Activated CD4-positive, alpha-beta T cell treated with anti-CD3 and anti-CD28 coated beads, Interleukin-2, Interleukin-4, amounts not matched to agents 100 ng/mL and 50 ng/mL, durations not matched to agents 16 hours and 8 hours (primary cell): ENCODE results near the gene KRTAP5-8.
A peak's percentile ranks its signal among the peaks of the same experiment; 100 is the strongest.
"Not testable (repeated sequence)": the region's sequence is repeated elsewhere in the genome, so short reads cannot be mapped to it uniquely, and the experiment has no call there.

Source experiments
- DNase-seq: peaks from one replicate; pipeline ENCODE4 v3.0.0-alpha.2; 2020; ENCODE audit warnings: low spot score

KRTAP5-8 gene, protein sequence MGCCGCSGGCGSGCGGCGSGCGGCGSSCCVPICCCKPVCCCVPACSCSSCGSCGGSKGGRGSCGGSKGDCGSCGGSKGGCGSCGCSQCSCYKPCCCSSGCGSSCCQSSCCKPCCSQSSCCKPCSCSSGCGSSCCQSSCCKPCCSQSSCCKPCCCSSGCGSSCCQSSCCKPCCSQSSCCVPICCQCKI

DNA sequence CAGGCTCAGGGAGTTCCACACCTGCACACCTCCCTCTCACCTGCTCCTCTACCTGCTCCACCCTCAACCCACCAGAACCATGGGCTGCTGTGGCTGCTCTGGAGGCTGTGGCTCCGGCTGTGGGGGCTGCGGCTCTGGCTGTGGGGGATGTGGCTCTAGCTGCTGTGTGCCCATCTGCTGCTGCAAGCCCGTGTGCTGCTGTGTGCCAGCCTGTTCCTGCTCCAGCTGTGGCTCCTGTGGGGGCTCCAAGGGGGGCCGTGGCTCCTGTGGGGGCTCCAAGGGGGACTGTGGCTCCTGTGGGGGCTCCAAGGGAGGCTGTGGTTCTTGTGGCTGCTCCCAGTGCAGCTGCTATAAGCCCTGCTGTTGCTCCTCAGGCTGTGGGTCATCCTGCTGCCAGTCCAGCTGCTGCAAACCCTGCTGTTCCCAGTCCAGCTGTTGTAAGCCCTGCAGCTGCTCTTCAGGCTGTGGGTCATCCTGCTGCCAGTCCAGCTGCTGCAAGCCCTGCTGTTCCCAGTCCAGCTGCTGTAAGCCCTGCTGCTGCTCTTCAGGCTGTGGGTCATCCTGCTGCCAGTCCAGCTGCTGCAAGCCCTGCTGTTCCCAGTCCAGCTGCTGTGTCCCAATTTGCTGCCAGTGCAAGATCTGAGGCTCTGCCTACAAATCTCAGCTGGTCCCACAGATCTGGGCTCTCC lies at the start of gene KRTAP5-8:
TSS of gene KRTAP5-8 (plus strand) at position 49 of the 689 bp plus-strand sequence. CDS start at position 80, 31 bp downstream.
- not testable (repeated sequence) for DNase-seq

DNA sequence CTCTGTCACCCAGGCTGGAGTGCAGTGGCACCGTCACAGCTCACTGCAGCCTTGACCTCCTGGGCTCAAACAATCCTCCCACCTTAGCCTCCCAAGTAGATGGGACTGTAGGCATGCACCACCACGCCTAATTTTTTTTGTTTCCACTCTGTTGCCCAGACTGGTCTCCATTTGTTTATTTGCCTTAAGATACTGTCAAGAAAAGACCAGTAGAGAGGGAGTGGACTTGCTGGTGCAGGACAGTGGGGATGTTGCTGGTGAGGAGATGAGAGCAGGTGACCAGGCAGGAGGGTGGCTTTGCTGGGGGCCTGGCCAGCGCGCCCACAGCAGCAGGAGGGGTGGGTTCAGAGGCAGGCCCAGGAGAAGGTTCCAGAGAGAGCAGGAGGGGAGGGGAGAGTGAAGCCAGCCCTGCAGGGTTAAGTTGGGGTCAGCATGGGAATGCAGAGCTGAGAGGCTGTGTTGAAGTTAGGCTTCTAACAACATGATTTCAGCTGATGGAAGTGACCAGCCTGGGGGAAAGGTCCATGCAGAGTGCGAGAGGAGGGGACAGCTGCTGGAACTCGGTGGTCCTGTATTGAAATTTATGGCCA lies 49.0 kb upstream of the KRTAP5-8 start:
- no peak for DNase-seq

DNA sequence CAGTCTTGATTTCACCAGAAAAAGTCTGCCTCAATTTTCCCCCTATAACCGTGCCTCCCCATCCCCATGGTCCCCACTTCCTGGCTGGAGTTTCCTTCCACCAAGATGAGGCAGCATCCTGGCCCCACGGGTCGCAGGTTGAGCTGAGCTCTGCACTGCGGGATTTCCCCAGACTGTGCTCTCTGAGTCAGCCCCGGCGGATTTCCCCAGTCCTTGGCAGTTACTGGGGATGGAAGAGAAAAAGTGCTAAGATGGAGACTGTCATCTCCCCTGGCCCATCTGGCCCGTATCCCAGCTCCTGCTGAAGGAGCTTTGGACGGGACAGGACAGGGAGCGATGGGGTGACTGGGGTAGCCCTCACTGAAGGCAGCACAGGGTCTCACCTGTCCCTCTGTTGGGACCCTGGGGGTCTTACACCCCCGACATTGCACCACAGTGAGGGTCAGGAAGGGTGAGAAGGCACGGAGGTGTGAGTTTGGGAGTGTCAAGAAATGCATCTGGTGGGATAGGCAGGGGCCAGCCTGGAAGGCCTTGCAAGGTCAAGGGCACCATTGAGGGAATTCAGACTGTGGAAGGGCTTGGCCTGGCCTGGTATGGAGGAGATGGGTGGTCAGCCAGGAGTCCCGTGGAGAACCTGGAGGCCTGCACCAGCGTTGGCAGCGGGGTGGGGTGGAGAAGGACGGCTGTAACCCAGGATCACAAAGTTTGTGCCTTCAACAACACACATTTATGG lies 48.3 kb upstream of the KRTAP5-8 start:
- peak; percentile 69 for DNase-seq

DNA sequence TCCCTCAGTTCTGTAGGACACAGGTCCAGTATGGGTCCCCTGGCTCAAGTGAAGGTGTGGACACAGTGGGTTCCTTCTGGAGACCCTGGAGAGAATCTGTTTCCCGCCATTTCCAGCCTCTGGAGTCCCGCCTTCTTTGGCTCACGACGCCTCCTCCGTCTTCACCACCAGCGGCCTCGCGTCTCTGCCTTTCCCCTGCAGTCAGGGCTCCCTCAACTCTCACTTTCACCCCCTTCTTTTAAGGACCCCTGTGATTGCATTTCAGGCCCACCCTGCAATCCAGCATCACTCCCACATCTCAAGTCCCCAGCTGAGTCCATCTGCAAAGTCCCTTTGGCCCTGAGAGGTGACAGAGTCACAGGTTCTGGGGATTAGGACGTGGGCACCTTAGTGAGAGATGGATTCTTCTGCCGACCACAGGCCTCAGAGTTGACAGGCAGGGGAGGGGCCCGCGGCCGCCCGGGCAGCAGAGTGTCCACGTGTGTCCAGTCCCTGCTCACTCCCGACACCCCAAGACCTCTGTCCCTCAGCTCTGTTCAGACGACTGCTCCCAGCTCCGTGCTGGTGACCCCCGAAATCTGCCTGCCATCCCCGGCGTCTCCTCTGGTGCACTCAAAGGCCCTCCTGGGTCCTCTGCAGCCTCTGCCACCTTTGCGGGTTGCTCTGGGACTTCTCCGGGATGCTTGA lies 47.6 kb upstream of the KRTAP5-8 start:
- no peak for DNase-seq

DNA sequence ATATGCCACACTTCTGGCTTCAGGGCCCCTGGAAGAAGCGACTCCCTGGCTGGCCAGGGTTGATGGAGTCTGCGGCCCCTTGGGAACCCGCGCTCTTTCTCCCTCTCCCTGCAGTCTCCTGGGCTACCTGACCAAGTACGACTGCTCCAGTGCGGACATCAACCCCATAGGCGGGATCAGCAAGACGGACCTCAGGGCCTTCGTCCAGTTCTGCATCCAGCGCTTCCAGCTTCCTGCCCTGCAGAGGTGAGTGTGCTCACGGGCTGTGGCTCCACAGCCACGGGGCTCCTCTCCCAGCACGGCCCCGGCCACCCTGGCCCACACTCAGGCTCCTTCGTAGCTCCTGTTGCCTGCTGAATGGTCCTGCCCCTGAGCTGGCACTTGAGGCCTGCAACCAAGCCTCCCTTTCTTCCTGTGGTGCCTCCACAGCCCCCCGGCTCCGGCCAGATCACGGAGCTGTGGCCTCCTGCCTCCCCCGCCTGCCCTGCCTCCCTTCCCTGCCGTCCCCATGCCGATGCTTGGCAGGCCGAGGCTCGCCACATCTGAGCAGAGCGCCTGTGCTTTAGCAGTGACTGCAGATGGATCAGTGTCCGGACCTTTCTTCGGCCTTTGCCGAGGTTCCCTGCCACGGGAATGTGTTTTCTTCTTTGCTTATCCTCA lies 47.0 kb upstream of the KRTAP5-8 start:
- no peak for DNase-seq

DNA sequence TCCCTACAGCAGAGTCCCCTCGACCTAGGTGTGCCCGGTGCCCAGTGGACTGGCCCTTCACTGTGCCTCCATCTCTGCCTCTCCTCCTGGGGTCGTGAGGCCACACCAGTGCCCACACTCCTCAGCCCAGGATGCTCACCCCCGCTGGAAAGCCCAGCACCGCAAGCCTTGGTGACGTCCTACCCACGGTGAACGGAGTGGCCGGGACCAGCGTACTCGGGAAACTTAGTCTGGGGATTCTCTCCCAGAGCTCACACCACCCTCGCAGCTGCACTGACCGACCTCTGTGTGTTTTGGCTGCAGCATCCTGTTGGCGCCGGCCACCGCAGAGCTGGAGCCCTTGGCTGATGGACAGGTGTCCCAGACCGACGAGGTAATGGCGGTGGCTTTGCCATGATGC lies 46.3 kb upstream of the KRTAP5-8 start:
- no peak for DNase-seq

DNA sequence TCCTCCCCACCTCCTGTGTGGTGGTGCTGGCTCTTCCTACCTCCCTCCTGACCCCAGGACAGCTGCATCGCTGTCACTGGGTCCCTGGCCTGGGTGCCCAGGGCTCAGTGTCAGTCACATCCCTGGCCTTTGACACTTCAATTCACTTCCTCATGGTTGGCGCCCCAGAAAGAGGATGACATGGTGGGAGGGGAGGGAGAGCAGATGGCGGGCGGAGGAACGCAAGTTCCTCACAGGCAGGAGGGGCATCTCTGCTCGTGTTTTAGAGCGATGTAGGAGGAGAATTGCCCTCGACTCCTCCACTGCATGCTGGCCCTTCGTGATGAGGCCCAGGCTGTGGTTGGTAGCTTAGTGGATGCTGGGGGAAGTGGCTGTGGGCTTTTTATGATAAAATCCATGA lies 45.9 kb upstream of the KRTAP5-8 start:
- no peak for DNase-seq

DNA sequence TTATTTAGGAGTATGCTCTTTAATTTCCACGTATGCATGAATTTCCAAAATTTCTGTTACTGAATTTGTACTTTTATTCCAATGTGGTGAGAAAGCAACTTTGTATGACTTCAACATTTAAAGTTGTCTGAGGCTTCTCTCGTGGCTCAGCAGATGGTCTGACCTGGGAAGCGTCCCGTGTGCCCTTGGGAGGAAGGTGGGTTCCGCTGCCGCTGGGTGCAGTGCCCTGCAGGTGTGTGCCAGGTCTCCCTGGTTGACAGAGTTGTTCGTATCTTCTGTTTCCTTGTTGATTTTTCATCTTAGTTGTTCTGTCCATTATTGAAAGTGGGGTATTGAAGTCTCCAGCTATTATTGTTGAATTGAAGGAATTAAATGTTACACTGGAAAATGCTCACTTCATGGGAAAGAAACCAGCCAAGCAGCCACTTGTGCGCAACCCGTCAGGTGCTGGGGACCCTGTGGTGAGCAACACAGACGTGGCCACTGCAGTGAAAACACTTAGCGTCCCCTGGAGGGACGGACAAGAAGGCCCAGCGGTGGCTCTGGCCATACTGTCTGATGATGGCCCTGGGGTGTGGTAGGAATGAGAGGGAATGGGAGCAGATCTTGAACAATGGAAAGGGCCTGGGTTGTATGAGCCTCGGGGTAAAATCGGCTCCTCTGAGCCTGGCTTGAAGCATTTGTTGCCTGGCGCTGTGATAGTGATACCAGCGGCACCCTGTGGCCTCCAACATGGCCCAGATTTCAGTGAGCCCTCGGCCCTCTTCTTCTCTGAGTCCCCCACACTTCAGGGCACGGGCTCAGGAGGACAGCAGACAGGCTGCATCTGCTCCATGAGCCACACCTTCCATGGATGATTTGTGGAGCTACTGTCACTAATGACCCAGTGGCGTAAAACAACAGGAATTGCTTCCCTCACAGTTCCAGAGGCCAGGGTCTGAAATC lies 42.3 kb upstream of the KRTAP5-8 start:
- no peak for DNase-seq

DNA sequence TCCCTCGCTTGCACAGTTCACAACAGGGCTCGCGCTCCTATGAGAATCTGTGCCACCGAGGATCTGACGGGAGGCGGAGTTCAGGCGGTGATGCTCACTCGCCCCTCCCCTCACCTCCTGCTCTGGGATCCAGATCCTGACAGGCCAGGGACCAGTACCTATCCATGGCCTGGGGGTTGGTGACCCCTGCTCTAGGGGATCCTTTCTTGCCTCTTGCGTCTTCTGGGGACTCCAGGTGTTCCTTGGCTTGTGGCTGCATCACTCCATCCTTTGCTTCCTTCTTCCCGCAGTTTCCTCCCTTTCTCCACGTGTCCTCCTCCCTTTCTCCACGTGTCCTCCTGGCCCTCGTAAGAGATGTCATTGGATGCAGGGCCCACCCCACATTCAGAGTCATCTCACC lies 41.4 kb upstream of the KRTAP5-8 start:
- DNase-seq: no peak

DNA sequence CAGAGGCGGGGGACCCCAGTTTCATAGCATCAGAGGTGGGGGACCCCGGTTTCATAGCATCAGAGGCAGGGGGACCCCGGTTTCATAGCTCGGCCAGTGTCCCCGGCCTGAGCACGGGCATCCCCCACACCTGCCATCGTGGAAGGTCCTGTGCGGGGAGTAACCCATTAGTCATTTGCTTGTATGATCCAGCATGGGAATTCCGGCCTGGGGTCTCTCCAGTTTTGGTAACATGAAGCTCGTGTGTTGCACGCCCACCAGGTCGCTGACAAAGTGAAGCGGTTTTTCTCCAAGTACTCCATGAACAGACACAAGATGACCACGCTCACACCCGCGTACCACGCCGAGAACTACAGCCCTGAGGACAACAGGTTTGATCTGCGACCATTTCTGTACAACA lies 39.7 kb upstream of the KRTAP5-8 start:
- DNase-seq: no peak

DNA sequence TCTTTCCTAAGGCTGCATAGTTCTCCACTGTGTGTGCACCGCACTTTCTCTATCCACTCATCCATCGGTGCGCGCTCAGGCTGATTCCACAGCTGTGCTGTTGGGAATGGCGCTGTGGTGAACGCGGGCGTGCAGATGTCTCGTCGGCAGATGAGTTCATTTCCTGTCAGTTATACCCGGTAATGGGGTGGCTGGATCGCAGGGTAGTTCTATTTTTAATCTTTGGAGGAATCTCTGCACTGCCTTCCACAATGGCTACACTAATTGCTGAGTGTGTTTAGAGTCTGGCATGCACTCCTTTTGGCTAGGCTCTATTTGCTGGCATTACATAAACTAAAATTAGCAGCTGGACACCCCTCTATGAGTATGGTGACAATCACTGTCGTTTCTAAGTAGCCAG lies 38.7 kb upstream of the KRTAP5-8 start:
- DNase-seq: peak; percentile 14

DNA sequence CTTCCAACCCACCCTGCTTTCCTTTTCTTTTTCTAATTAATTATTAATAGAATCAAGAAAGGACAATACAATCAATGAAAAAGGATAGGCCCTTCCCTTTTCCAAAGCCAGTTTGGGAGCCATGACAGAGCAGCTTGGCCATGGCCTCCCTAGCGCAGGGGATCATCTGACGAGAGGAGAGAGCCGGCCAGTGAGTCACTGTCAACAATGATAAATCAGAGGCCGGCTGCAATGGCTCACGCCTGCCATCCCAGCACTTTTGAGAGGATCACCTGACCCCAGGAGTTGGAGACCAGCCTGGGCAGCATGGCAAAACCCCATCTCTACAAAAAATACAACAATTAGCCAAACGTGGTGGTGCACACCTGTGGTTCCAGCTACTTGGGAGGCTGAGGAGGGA lies 38.3 kb upstream of the KRTAP5-8 start:
- DNase-seq: no peak

DNA sequence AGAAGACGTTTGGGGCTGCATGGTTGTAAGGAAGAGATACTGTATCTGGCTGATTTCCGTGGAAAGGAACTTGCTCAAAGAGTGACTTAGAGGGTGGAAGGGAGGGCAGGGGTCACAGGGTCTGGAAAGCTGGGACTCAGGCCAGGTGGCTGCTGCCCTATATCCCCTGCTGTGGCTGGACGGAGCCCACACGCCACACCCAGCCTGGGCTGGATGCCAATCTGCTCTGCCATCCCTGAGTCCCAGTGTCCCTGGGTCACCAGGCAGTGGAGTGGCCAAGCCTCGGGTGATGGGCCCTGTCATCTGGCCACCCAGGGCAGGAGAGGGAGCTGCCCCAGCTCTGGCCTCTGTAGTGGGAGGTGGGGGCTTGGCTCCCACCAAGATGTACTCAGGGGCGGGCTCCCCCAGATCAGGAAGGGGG lies 37.2 kb upstream of the KRTAP5-8 start:
- no peak for DNase-seq

DNA sequence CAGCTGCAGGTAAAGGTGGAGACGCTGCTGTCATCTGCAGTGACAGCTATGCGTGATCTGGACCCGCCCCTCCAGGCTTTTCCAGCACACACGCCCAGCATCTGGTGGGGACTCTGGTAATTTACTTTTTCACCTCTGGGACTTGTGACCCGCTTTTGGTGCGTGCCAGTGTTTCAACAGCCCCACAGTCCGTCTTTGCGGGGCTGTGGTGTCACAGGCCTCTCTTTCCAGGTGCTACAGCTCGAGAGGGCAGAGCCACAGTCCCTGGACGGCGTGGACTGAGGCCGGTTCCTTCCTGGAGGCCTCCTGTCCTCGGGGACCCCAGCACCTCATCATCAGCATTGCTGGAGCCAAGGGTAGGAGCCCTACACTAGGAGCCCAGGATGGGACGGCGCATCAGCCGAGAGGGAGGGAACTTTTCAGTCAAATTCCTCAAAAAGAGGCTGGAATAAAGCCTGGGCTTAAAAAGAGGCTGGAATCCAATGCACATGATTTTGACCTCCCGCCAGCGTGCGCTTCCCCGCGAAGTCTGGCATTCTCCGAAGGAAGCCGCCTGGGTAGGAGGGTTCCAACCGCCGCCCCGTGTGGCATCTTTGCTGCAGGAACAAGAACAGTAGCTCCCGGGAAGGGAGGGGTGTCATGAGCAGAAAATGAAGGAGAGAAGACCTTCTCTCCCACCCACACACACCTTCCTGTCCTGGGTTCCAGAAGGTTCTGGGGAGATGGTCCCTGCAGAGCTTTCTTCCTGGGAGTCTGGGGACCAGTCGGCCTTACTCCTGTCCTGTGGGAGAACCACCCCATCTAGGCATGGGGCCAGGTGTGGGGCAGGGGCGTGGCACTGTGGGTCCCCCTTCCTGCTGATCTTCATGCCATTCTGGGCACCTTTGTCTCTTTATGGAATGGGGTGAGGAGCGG lies 36.5 kb upstream of the KRTAP5-8 start:
- DNase-seq: no peak

DNA sequence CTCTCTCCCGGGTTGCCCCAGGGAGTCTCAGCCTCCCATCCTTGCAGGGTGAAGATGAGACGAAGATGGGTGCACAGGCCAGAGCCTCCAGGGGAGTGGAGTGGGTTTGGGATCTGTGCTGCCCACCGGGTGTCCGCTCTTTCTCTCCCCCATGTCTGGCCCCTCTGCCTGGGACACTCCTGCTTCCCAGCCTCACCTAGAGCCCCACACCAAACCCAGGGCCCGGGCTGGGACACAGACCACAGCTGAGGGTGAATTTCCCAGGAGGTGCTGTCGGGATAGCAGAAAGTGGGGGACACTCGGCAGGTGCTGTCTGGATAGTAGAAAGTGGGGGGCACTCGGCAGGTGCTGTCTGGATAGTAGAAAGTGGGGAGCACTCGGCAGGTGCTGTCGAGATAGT lies 35.8 kb upstream of the KRTAP5-8 start:
- DNase-seq: no peak

DNA sequence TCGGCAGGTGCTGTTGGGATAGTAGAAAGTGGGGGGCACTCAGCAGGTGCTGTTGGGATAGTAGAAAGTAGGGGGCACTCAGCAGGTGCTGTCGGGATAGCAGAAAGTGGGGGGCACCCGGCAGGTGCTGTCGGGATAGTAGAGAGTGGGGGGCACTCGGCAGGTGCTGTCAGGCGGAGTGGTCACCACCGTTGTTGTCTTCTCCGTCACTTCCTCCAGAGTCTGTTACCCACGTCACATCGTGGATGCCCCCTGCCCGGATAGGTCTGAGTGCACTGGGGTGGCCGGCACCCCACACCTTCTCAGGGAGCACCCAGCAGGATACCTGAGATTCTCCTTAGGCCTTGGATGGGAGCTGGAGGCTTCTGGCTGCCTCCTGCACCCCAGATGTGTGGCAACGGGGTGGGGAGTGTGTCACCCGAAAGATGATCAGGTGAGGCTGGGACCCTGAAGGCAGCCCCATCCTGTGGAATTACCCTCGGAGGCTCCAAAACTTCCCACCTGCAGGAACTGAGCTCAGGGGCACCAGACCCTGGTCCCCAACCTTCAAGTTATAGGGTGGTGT lies 34.9 kb upstream of the KRTAP5-8 start:
- DNase-seq: no peak

DNA sequence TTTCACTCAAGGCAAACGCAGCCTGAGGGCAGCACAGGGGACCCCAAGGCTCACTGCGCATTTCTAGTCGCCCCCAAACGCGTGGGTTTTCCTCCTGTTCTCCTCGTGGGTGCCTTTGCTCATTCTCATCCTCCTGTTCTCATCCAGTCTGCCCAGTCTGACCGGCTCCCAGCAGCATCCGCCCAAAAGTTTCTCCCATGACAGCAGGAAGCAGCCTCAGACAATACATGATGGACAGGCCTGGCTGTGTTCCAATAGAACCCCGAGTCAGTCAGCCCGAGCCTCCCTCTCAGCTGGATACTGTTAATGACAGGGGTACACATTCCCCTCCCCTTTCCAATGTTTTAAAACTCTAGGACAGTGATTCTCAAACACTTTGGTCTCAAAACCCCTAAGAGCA lies 33.3 kb upstream of the KRTAP5-8 start:
- no peak for DNase-seq

DNA sequence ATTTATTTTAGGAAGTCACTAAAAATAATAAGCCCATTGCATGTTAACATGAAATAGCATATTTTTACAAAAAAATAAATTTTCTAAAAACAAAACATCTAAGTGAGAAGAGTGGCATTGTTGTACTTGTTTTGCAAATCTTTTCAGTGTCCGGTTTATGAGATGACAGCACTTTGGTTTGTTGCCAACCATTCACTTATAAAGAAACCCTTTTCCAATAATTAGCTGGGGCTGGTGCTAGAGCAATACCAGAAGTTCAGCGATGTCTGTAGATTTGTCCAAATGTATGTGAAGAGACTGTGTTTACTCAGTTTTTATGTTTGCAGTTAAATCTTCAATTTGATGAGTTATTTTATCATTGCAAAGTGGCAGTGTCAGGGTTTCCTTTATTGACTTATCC lies 32.8 kb upstream of the KRTAP5-8 start:
- DNase-seq: no peak

DNA sequence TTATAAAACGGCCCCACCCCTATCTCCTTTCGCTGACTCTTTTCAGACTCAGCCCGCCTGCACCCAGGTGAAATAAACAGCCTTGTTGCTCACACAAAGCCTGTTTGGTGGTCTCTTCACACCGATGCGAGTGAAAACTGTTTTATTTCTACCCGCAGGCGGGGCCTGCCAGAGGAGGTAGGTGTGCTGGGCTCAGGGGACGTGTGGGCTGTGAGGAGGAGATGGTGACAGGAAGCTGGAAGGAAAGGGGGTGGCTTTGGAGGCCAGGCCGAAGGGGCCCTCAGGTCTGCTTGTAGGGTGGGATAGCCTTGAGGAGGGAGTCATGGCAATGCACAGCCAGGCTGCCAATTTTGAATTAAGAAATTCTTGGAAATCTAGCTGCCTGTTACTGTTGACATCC lies 32.0 kb upstream of the KRTAP5-8 start:
- no peak for DNase-seq
